SH-SY5Y (cell line): ENCODE measurements around the gene SEMA3G.

ENCODE experiments used
- GATA2 ChIP-seq: IDR thresholded peaks from 2 replicates; pipeline ENCODE4 v1.6.1; 2011; ENCODE audit warnings: mild to moderate bottlenecking, low read depth, low read length
- GATA3 ChIP-seq: IDR thresholded peaks from 2 replicates; pipeline ENCODE4 v1.6.1; 2011; ENCODE audit warnings: low read depth, mild to moderate bottlenecking, low read length, moderate library complexity

DNA sequence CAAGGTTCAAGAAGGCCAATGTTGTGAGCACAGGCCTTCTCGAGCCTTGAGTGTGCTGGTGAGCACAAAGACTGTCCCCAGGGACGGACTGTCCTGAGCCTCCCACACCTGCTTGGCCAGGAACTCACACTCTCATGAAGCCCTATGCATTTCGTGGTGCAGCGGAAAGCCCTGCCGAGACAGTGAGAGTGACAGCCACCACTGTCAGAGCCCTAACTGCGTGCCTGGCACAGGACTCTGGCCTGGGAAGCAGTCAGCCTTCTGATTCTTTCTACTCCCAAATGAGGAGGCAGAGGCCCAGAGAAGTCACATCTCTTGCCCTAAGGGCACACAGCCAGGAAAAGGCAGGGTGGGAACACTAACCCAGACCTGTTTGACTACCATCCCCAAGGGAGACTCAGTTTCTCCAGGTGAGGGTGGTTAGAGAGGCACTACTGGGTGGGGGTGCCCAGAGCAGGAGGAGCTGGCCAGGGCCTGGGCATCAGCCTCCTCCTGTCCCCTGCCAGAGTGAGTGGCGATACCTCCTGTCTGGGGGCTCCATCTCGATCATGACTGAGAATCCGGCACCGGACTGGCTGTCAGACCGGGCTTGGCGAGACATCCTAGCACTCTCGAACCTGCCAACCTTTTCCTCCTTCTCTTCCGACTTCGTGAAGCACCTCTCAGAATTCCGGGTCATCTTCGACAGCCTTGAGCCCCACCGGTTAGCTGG, 50.8 kb downstream of the SEMA3G start:
- TF ChIP-seq GATA3 = no peak
- TF ChIP-seq GATA2 = no peak
